Measurements from ENCODE around the gene LGALS8. TPM values are rescaled to one million over a fixed set of nuclear protein-coding genes. Genes with fewer than 3 reads are reported as not detected.
A peak's percentile ranks its signal among the peaks of the same experiment; 100 is the strongest.
"Not testable (repeated sequence)": the region's sequence is repeated elsewhere in the genome, so short reads cannot be mapped to it uniquely, and the experiment has no call there.

LGALS8 gene
- total RNA-seq, 1 donor from 2014 or later: 72.3 TPM

- intact Hi-C loops (cut with DNase I): no loop called here
- no peak for TF ChIP-seq CTCF (IDR thresholded peaks at IDR 0.05)
- Histone ChIP-seq H3K27ac (no peak overlapping the region), H3K36me3 (no peaks in the 10 kb centered on the region), H3K4me3 (no peak overlapping the region), H3K9me3 (no peaks in the 10 kb centered on the region), H3K4me1 (no peaks in the 10 kb centered on the region), H3K27me3 (ENCODE audit: low read depth) (no peaks in the 10 kb centered on the region)
- ATAC-seq (no peak), DNase-seq (no peak)
These were observed 28.2 kb upstream of the LGALS8 start for GRCh38 chr1:236495467-236496112.

GRCh38 chr1:236497908-236498307, 25.9 kb upstream of the LGALS8 start:
- DNase-seq (no peak), ATAC-seq (no peak)
- Histone ChIP-seq H3K36me3 (no peaks in the 10 kb centered on the region), H3K4me1 (peaks cover under 1% of the 10 kb centered on the region), H3K27me3 (ENCODE audit: low read depth) (no peaks in the 10 kb centered on the region), H3K4me3 (no peak overlapping the region), H3K9me3 (no peaks in the 10 kb centered on the region), H3K27ac (no peak overlapping the region)
- intact Hi-C loops (cut with DNase I): no loop called here
- no peak for TF ChIP-seq CTCF (IDR thresholded peaks at IDR 0.05)

GRCh38 chr1:236501093-236501492, 22.7 kb upstream of the LGALS8 start:
- Histone ChIP-seq H3K9me3 (no peaks in the 10 kb centered on the region), H3K27me3 (ENCODE audit: low read depth) (no peaks in the 10 kb centered on the region), H3K4me3 (no peak overlapping the region), H3K4me1 (peaks cover 7% of the 10 kb centered on the region), H3K27ac (no peak overlapping the region), H3K36me3 (no peaks in the 10 kb centered on the region)
- DNase-seq (no peak), ATAC-seq (no peak)
- intact Hi-C loops (cut with DNase I): no loop called here
- TF ChIP-seq CTCF (IDR thresholded peaks at IDR 0.05): no peak

- Histone ChIP-seq H3K36me3 (no peaks in the 10 kb centered on the region), H3K4me1 (peaks cover 7% of the 10 kb centered on the region), H3K4me3 (no peak overlapping the region), H3K27me3 (ENCODE audit: low read depth) (no peaks in the 10 kb centered on the region), H3K27ac (no peak overlapping the region), H3K9me3 (no peaks in the 10 kb centered on the region)
- TF ChIP-seq CTCF (IDR thresholded peaks at IDR 0.05): no peak
- no peak for ATAC-seq
- intact Hi-C loops (cut with DNase I): no loop called here
- DNase-seq: no peak
These were observed 21.2 kb upstream of the LGALS8 start for GRCh38 chr1:236502579-236502971.

- TF ChIP-seq CTCF (IDR thresholded peaks at IDR 0.05): no peak
- Histone ChIP-seq H3K4me1 (peaks cover 7% of the 10 kb centered on the region), H3K4me3 (peak overlapping the region; percentile 32), H3K27me3 (ENCODE audit: low read depth) (no peaks in the 10 kb centered on the region), H3K36me3 (no peaks in the 10 kb centered on the region), H3K9me3 (no peaks in the 10 kb centered on the region), H3K27ac (peak overlapping the region; percentile 56)
- DNase-seq (peak; percentile 76), ATAC-seq (peak; percentile 75 to 79)
- intact Hi-C loops (cut with DNase I): no loop called here
These were observed 20.7 kb upstream of the LGALS8 start for GRCh38 chr1:236502972-236503639.

GRCh38 chr1:236504338-236504737, 19.4 kb upstream of the LGALS8 start:
- H3K4me1 ChIP-seq; ATAC-seq; H3K9me3 ChIP-seq; H3K27me3 ChIP-seq (ENCODE audit: low read depth); intact Hi-C loops (cut with DNase I); H3K4me3 ChIP-seq; H3K36me3 ChIP-seq; H3K27ac ChIP-seq; DNase-seq: not testable (repeated sequence)
